Gastroesophageal sphincter (tissue), 3 donors: ENCODE results near the gene CCNG1.

Experiments used
- EP300 ChIP-seq: sonication (generic); formaldehyde crosslinking; IDR thresholded peaks from one replicate; pipeline ENCODE4 v1.6.1; 2017; ENCODE audit warnings: antibody characterized with exemption, mild to moderate bottlenecking
- TF ChIP-seq, protein P1 (sequence below), 4 experiments: fragments of 200-600 bp in 2 of 4; fragments of 450-650 bp in 2 of 4; sonication (generic) in 1 of 4; IDR thresholded peaks; one replicate each; pipeline ENCODE4 v1.5.1; 2017 to 2019; ENCODE audit warnings: antibody characterized with exemption in 4 of 4, mild to moderate bottlenecking in 2 of 4, moderate library complexity in 2 of 4

DNA sequence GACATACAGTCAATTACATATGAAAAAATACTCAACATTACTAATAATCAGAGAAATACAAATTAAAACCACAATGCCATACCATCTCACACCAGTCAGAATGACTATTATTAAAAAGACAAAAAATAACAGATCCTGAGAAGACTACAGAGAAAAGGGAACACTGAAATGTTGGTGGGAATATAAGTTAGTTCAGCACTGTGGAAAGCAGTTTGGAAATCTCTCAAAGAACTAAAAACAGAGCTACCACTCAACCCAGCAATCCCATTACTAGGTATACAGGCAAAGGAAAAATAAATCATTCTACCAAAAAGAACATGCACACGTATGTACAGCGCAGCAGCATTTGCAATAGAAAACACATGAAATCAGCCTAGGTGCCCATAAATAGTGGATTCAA, 41.6 kb upstream of the CCNG1 start:
- TF ChIP-seq, protein P1, sequence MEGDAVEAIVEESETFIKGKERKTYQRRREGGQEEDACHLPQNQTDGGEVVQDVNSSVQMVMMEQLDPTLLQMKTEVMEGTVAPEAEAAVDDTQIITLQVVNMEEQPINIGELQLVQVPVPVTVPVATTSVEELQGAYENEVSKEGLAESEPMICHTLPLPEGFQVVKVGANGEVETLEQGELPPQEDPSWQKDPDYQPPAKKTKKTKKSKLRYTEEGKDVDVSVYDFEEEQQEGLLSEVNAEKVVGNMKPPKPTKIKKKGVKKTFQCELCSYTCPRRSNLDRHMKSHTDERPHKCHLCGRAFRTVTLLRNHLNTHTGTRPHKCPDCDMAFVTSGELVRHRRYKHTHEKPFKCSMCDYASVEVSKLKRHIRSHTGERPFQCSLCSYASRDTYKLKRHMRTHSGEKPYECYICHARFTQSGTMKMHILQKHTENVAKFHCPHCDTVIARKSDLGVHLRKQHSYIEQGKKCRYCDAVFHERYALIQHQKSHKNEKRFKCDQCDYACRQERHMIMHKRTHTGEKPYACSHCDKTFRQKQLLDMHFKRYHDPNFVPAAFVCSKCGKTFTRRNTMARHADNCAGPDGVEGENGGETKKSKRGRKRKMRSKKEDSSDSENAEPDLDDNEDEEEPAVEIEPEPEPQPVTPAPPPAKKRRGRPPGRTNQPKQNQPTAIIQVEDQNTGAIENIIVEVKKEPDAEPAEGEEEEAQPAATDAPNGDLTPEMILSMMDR (IDR thresholded peaks at IDR 0.05), result no peak
- TF ChIP-seq EP300, result no peak
